ENCODE data around the gene MINDY4. TPM values are rescaled to one million over a fixed set of nuclear protein-coding genes. Genes with fewer than 3 reads are reported as not detected.

MINDY4 gene
- total and polyA plus RNA-seq, 2 of the 4 experiments (the other 2 are of a cell fraction): 1.8 to 3.6 TPM

DNA sequence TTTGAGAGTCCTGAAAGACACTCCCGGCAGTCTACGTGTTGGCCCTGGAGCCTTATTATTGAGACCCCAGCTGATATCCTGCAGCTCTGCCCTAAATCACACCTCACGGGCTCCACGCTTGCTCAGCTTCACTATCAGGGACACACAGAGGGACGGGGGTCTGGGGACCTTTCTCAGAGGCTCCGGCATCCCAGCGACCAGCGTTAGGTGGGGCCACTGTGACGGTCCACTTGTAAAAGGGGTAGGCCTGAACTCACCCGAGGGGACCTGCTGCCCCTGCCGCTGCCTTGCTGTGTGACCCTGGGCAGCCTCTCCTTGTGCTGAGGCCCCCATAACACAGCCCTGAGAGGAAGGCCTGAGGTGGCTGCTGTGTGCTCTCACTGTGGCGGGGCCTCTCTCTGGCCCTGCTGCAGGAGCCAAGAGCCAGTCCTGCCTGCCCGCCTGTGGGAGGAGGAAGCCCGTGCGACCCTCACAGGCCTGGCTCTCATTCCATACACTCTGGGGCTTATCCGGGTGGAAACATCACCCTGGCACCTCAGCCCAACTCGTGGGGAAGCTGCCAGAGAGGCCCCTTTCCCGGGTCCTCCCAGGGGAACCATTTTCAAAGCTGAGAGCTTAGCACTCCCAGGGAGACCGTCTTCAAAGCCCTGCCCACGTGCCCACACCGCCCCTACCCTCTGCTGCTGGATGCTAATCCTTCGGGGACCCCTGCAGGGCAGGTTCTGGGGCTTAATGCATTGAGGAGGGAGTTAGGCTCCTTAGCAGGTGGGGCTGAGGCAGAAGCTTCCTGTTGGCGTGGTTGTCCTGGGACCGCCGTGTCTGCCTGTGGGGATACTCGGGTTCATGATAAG is 162.1 kb downstream of the MINDY4 start:
- TF ChIP-seq, protein P1, sequence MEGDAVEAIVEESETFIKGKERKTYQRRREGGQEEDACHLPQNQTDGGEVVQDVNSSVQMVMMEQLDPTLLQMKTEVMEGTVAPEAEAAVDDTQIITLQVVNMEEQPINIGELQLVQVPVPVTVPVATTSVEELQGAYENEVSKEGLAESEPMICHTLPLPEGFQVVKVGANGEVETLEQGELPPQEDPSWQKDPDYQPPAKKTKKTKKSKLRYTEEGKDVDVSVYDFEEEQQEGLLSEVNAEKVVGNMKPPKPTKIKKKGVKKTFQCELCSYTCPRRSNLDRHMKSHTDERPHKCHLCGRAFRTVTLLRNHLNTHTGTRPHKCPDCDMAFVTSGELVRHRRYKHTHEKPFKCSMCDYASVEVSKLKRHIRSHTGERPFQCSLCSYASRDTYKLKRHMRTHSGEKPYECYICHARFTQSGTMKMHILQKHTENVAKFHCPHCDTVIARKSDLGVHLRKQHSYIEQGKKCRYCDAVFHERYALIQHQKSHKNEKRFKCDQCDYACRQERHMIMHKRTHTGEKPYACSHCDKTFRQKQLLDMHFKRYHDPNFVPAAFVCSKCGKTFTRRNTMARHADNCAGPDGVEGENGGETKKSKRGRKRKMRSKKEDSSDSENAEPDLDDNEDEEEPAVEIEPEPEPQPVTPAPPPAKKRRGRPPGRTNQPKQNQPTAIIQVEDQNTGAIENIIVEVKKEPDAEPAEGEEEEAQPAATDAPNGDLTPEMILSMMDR (conservative IDR thresholded peaks at IDR 0.05; ENCODE audit: low read depth, low read length): no peak
- TF ChIP-seq POLR2A (IDR thresholded peaks at IDR 0.05; ENCODE audit: low read depth, low read length) (no peak), RFX5 (IDR thresholded peaks at IDR 0.05; ENCODE audit: low read depth, low read length) (no peak), CHD1 (IDR thresholded peaks at IDR 0.05; ENCODE audit: low read depth, low read length) (no peak)
- H2BK15ac ChIP-seq (ENCODE audit: low read depth, low read length): no peak overlapping the region
- H2AK5ac ChIP-seq (ENCODE audit: low read depth, low read length): no peak overlapping the region
- no peaks in the 10 kb centered on the region for H3K9me3 ChIP-seq (ENCODE audit: control insufficient read depth, insufficient read depth, low read length)
- H4K8ac ChIP-seq (ENCODE audit: low read depth in 2 of 2, low read length in 2 of 2): no peak overlapping the region
- no peak overlapping the region for H3K9ac ChIP-seq (ENCODE audit: low read depth, low read length)
- no TSS peak for BruUV-seq (replicated peaks)
- in situ Hi-C loops (cut with MboI; ENCODE audit: low sequenced_read_pairs) (no loop called here), dilution Hi-C loops (cut with HindIII; ENCODE audit: low sequenced_read_pairs, unreplicated experiment) (no loop called here), intact Hi-C loops (cut with micrococcal nuclease) (no loop called here)
- H2BK20ac ChIP-seq (ENCODE audit: low read depth, low read length): no peak overlapping the region
- no peak for DNase-seq
- no peak overlapping the region for H3K23ac ChIP-seq (ENCODE audit: low read depth, low read length)
- H4K5ac ChIP-seq (ENCODE audit: low read depth, low read length): no peak overlapping the region
- H3K56ac ChIP-seq (ENCODE audit: extremely low read depth, insufficient read depth, low read length): no peak overlapping the region
- H3K4me1 ChIP-seq (ENCODE audit: control insufficient read depth, insufficient read depth, low read length): no peaks in the 10 kb centered on the region
- H3K27ac ChIP-seq (ENCODE audit: insufficient read depth, low read length): no peak overlapping the region
- no peak overlapping the region for H3K14ac ChIP-seq (replicated peaks; ENCODE audit: low read depth, low read length)
- WGBS, 2 experiments (ENCODE audit: extremely low coverage in 2 of 2, insufficient read length in 1 of 2): 63% methylated on average over 11 of the region's 26 CpGs; no CpG with 5 or more reads in 1 of the 2 experiments
- H4K91ac ChIP-seq (ENCODE audit: insufficient read depth, low read depth, low read length): no peak overlapping the region
- H2AFZ ChIP-seq (replicated peaks; ENCODE audit: low read length, poor library complexity): no peak overlapping the region
- H3K4ac ChIP-seq (ENCODE audit: low read depth, low read length): no peak overlapping the region
- H2BK5ac ChIP-seq (ENCODE audit: low read depth, low read length, poor library complexity, severe bottlenecking): no peak overlapping the region
- no peak overlapping the region for H3K4me3 ChIP-seq (ENCODE audit: insufficient read depth, low read depth, low read length)
- no peak overlapping the region for H3K4me2 ChIP-seq (ENCODE audit: low read depth, low read length)
- H2AK9ac ChIP-seq (replicated peaks; ENCODE audit: low read depth, low read length, poor library complexity): no peak overlapping the region
- no peaks in the 10 kb centered on the region for H3K79me1 ChIP-seq (ENCODE audit: low read depth in 1 of 2, low read length in 2 of 2)
- CTCF ChIA-PET: no interaction called here
- H4K20me1 ChIP-seq (ENCODE audit: insufficient read depth, low read length): no peaks in the 10 kb centered on the region
- H3K18ac ChIP-seq (ENCODE audit: low read depth, low read length): no peak overlapping the region
- no peak for ATAC-seq (ENCODE audit: low read depth)
- H3K27me3 ChIP-seq (ENCODE audit: control insufficient read depth, insufficient read depth, low read length): peaks cover 26% of the 10 kb centered on the region
- no peaks in the 10 kb centered on the region for H3K9me1 ChIP-seq (ENCODE audit: insufficient read depth, low read length)
- no peaks in the 10 kb centered on the region for H3K36me3 ChIP-seq (ENCODE audit: control insufficient read depth, insufficient read depth, low read length)
- POLR2A ChIA-PET (ENCODE audit: unreplicated experiment): no interaction called here
- H2BK120ac ChIP-seq (ENCODE audit: low read depth, low read length): no peak overlapping the region

All from IMR-90 (cell line).